Calu3 (cell line): Measurements from ENCODE around the gene CRACR2A. TPM values are rescaled to one million over a fixed set of nuclear protein-coding genes. Genes with fewer than 3 reads are reported as not detected.

ENCODE experiments used
- BruUV-seq: library from RNA; stranded (reverse); fragments of 400-500 nt; replicated peaks from 2 replicates; lab custom pipeline; 2021; lab: Mats Ljungman, UMichigan
- CTCF ChIA-PET: fragments of 300-600 bp; sonication (Branson Sonifier 250); formaldehyde crosslinking; loops from one replicate; lab custom pipeline; 2022; ENCODE audit warnings: antibody characterized with exemption; lab: Charles Lee
- DNase-seq: peaks from one replicate; pipeline ENCODE4 v3.0.0; 2022
- H3K27ac Mint-ChIP-seq: one replicate; pipeline ENCODE4 v1.8.0; 2022; ENCODE audit warnings: mixed read lengths; ENCODE audit not compliant: unreplicated experiment
- H3K27me3 Mint-ChIP-seq: one replicate; pipeline ENCODE4 v1.8.0; 2022; ENCODE audit warnings: mixed read lengths; ENCODE audit not compliant: unreplicated experiment
- H3K36me3 Mint-ChIP-seq: one replicate; pipeline ENCODE4 v1.8.0; 2022; ENCODE audit warnings: mild to moderate bottlenecking, moderate library complexity, mixed read lengths; ENCODE audit not compliant: insufficient read depth, unreplicated experiment
- H3K4me1 Mint-ChIP-seq: one replicate; pipeline ENCODE4 v1.8.0; 2022; ENCODE audit warnings: mild to moderate bottlenecking, low read depth, mixed read lengths; ENCODE audit not compliant: unreplicated experiment
- H3K4me3 Mint-ChIP-seq: one replicate; pipeline ENCODE4 v1.8.0; 2022; ENCODE audit warnings: mild to moderate bottlenecking, low read depth, moderate library complexity, mixed read lengths; ENCODE audit not compliant: unreplicated experiment
- H3K9me3 Mint-ChIP-seq: one replicate; pipeline ENCODE4 v1.8.0; 2022; ENCODE audit warnings: low read depth, mixed read lengths; ENCODE audit not compliant: unreplicated experiment
- CTCF ChIP-seq: fragments of 200-600 bp; IDR thresholded peaks from one replicate; pipeline ENCODE4 v1.8.0; 2022; ENCODE audit warnings: antibody characterized with exemption; ENCODE audit not compliant: unreplicated experiment
- intact Hi-C: fragments of 100-400 bp; cut with micrococcal nuclease; formaldehyde crosslinking; loops from one replicate; pipeline ENCODE4 v1.10.0; 2022; ENCODE audit not compliant: unreplicated experiment
- total RNA-seq: library from RNA; stranded (reverse); gene quantifications from 2 replicates; pipeline ENCODE4 v1.2.3, GENCODE V29; 2022

Gene CRACR2A
- total RNA-seq, 1 experiment from 2014 or later, result 9.5 TPM

GRCh38 chr12:3680919-3681594 lies 71.9 kb downstream of the CRACR2A start:
- DNase-seq, result peak; percentile 38
- intact Hi-C loops, result no loop called here
- BruUV-seq, result no TSS peak
- H3K4me3 Mint-ChIP-seq, result no peak overlapping the region
- CTCF ChIA-PET, result interaction anchor here (2.7 kb wide), 1 partner anchor 381 kb away, joined by 16 read pairs; no protein-coding TSS in a partner anchor
- no peak overlapping the region for H3K27ac Mint-ChIP-seq
- no peaks in the 10 kb centered on the region for H3K36me3 Mint-ChIP-seq
- no peaks in the 10 kb centered on the region for H3K4me1 Mint-ChIP-seq
- H3K9me3 Mint-ChIP-seq, result no peaks in the 10 kb centered on the region
- no peaks in the 10 kb centered on the region for H3K27me3 Mint-ChIP-seq
- no peak for TF ChIP-seq CTCF

- no TSS peak for BruUV-seq
- CTCF ChIA-PET, result interaction anchor here (2.7 kb wide), 1 partner anchor 380 kb away, joined by 16 read pairs; no protein-coding TSS in a partner anchor
- H3K9me3 Mint-ChIP-seq, result no peaks in the 10 kb centered on the region
- H3K27ac Mint-ChIP-seq, result no peak overlapping the region
- intact Hi-C loops, result no loop called here
- no peaks in the 10 kb centered on the region for H3K4me1 Mint-ChIP-seq
- H3K27me3 Mint-ChIP-seq, result no peaks in the 10 kb centered on the region
- no peak overlapping the region for H3K4me3 Mint-ChIP-seq
- no peaks in the 10 kb centered on the region for H3K36me3 Mint-ChIP-seq
- TF ChIP-seq CTCF, result no peak
- DNase-seq, result no peak
Measured at GRCh38 chr12:3679831-3680230, 73.1 kb downstream of the CRACR2A start.

GRCh38 chr12:3677609-3678008 lies 75.3 kb downstream of the CRACR2A start:
- peaks cover 11% of the 10 kb centered on the region for H3K4me1 Mint-ChIP-seq
- H3K27me3 Mint-ChIP-seq, result no peaks in the 10 kb centered on the region
- no peaks in the 10 kb centered on the region for H3K36me3 Mint-ChIP-seq
- no peak for DNase-seq
- H3K9me3 Mint-ChIP-seq, result no peaks in the 10 kb centered on the region
- intact Hi-C loops, result no loop called here
- no TSS peak for BruUV-seq
- H3K4me3 Mint-ChIP-seq, result no peak overlapping the region
- TF ChIP-seq CTCF, result no peak
- CTCF ChIA-PET, result no interaction called here
- H3K27ac Mint-ChIP-seq, result no peak overlapping the region

- intact Hi-C loops, result no loop called here
- CTCF ChIA-PET, result interaction anchor here (1.2 kb wide), 1 partner anchor 130 kb away, joined by 3 read pairs; no protein-coding TSS in a partner anchor
- Mint-ChIP-seq H3K27me3 (no peaks in the 10 kb centered on the region), H3K36me3 (no peaks in the 10 kb centered on the region), H3K27ac (no peak overlapping the region), H3K4me1 (peaks cover 11% of the 10 kb centered on the region), H3K4me3 (no peak overlapping the region), H3K9me3 (no peaks in the 10 kb centered on the region)
- DNase-seq, result no peak
- TF ChIP-seq CTCF, result no peak
- no TSS peak for BruUV-seq
Measured at GRCh38 chr12:3673981-3674708, 78.8 kb downstream of the CRACR2A start.
